HEK293 (cell line): ENCODE measurements around the gene UGGT2.

Experiments used
- CTCF ChIA-PET: fragments of 350-600 bp; formaldehyde crosslinking; extraction: SDS; loops from one replicate; lab custom pipeline; 2021; ENCODE audit warnings: antibody characterized with exemption; lab: Yijun Ruan, JAX
- POLR2A ChIA-PET: fragments of 300-600 bp; formaldehyde crosslinking; extraction: SDS; loops from one replicate; lab custom pipeline; 2020; ENCODE audit warnings: antibody characterized with exemption, inconsistent platforms; lab: Yijun Ruan, JAX
- H3K27ac ChIP-seq: fragments of 200-500 bp; sonication (Bioruptor generic); 2 replicates; pipeline ENCODE4 v1.5.1; 2014; ENCODE audit warnings: low read depth, low read length, control low read depth, inconsistent platforms; ENCODE audit errors: extremely low read depth
- H3K36me3 ChIP-seq, 2 experiments: fragments of 200-500 bp in 1 of 2; sonication (Bioruptor generic) in 1 of 2; 1 replicate in 1 of 2; 2 replicates in 1 of 2; pipeline ENCODE4 v1.5.1; 2014 to 2017; ENCODE audit warnings: inconsistent platforms in 2 of 2, low read length in 2 of 2; ENCODE audit not compliant: control insufficient read depth in 2 of 2, insufficient read depth in 1 of 2
- H3K4me1 ChIP-seq: fragments of 200-500 bp; sonication (Bioruptor generic); 2 replicates; pipeline ENCODE4 v1.5.1; 2014; ENCODE audit warnings: mild to moderate bottlenecking, low read length, inconsistent platforms; ENCODE audit not compliant: control insufficient read depth, insufficient read depth
- H3K4me3 ChIP-seq: 2 replicates; pipeline ENCODE4 v1.5.1; 2011; ENCODE audit warnings: low read depth, mild to moderate bottlenecking, control low read depth, low read length, moderate library complexity
- H3K9me3 ChIP-seq: fragments of 200-500 bp; sonication (Bioruptor generic); 2 replicates; pipeline ENCODE4 v1.5.1; 2014; ENCODE audit warnings: low read depth, low read length, inconsistent platforms; ENCODE audit not compliant: control insufficient read depth, insufficient read depth
- PBX3 ChIP-seq: sonication (generic); formaldehyde crosslinking; IDR thresholded peaks from 2 replicates; pipeline ENCODE4 v1.8.1; 2022; ENCODE audit warnings: mild to moderate bottlenecking, moderate library complexity, missing genetic modification reagents
- PRDM4 ChIP-seq: fragments of 450-650 bp; formaldehyde crosslinking; IDR thresholded peaks from 2 replicates; pipeline ENCODE4 v1.5.1; 2017; ENCODE audit warnings: missing biosample characterization, missing genetic modification characterization
- SALL2 ChIP-seq: fragments of 450-650 bp; formaldehyde crosslinking; IDR thresholded peaks from 2 replicates; pipeline ENCODE4 v1.5.0; 2017; ENCODE audit warnings: missing biosample characterization, mild to moderate bottlenecking, missing genetic modification characterization, borderline replicate concordance
- ZNF121 ChIP-seq: fragments of 450-650 bp; formaldehyde crosslinking; IDR thresholded peaks from 2 replicates; pipeline ENCODE4 v1.5.1; 2016; ENCODE audit warnings: missing biosample characterization, missing genetic modification characterization
- ZNF239 ChIP-seq: fragments of 450-650 bp; formaldehyde crosslinking; IDR thresholded peaks from 2 replicates; pipeline ENCODE4 v1.5.1; 2016; ENCODE audit warnings: missing biosample characterization, missing genetic modification characterization
- ZNF26 ChIP-seq: fragments of 450-650 bp; formaldehyde crosslinking; IDR thresholded peaks from 2 replicates; pipeline ENCODE4 v1.5.1; 2016; ENCODE audit warnings: missing biosample characterization, missing genetic modification characterization
- ZNF292 ChIP-seq: fragments of 450-650 bp; formaldehyde crosslinking; IDR thresholded peaks from 2 replicates; pipeline ENCODE4 v1.5.1; 2016; ENCODE audit warnings: low read depth, missing biosample characterization, missing genetic modification characterization, borderline replicate concordance
- ZNF354C ChIP-seq: fragments of 450-650 bp; formaldehyde crosslinking; IDR thresholded peaks from 2 replicates; pipeline ENCODE4 v1.5.1; 2016; ENCODE audit warnings: missing biosample characterization, missing genetic modification characterization, low read depth, borderline replicate concordance
- ZNF37A ChIP-seq: fragments of 450-650 bp; IDR thresholded peaks from 2 replicates; pipeline ENCODE4 v1.5.1; 2018; ENCODE audit warnings: missing biosample characterization, missing genetic modification characterization
- ZNF580 ChIP-seq: fragments of 450-650 bp; formaldehyde crosslinking; IDR thresholded peaks from 2 replicates; pipeline ENCODE4 v1.5.1; 2016; ENCODE audit warnings: missing biosample characterization, missing genetic modification characterization
- ZNF621 ChIP-seq: fragments of 450-650 bp; formaldehyde crosslinking; IDR thresholded peaks from 2 replicates; pipeline ENCODE4 v1.5.1; 2017; ENCODE audit warnings: missing biosample characterization, missing genetic modification characterization
- ZNF629 ChIP-seq: fragments of 450-650 bp; formaldehyde crosslinking; IDR thresholded peaks from 2 replicates; pipeline ENCODE4 v1.5.1; 2017; ENCODE audit warnings: missing biosample characterization, missing genetic modification characterization
- ZNF654 ChIP-seq: fragments of 450-650 bp; formaldehyde crosslinking; IDR thresholded peaks from 2 replicates; pipeline ENCODE4 v1.5.1; 2016; ENCODE audit warnings: low read depth, missing biosample characterization, missing genetic modification characterization
- ZNF670 ChIP-seq: fragments of 450-650 bp; formaldehyde crosslinking; IDR thresholded peaks from 2 replicates; pipeline ENCODE4 v1.5.1; 2016; ENCODE audit warnings: missing biosample characterization, missing genetic modification characterization, low read depth

The UGGT2 gene

GRCh38 chr13:96020155-96020575 is 33.0 kb downstream of the UGGT2 start (continued):
- TF ChIP-seq PRDM4 (tag by site-specific recombination) (peak; percentile 63), ZNF629 (tag by site-specific recombination) (0 out of 2 replicates have a peak, but pooled peaks have one; percentile 15), ZNF670 (tag by site-specific recombination) (no peak), ZNF654 (tag by site-specific recombination) (peak; percentile 67)

- CTCF ChIA-PET: interaction anchor here (0.7 to 3.5 kb wide), 3 partner anchors 24 to 800 kb away, joined by 3 to 40 read pairs (median 3); no protein-coding TSS in a partner anchor
- peaks cover 0 to 5% of the 10 kb centered on the region in 2 experiments; a peak in 1 of 3 replicates for H3K36me3 ChIP-seq
- TF ChIP-seq SALL2 (tag by site-specific recombination): no peak
- no peak for TF ChIP-seq PBX3
- peak; percentile 59 for TF ChIP-seq ZNF121 (tag by site-specific recombination)
- TF ChIP-seq ZNF292 (tag by site-specific recombination): no peak
- TF ChIP-seq ZNF37A (tag by site-specific recombination): no peak
- TF ChIP-seq, all 188 proteins: peak for 1
- Histone ChIP-seq H3K9me3 (no peaks in the 10 kb centered on the region), H3K27ac (no peak overlapping the region), H3K4me3 (no peak overlapping the region), H3K4me1 (peaks cover 4% of the 10 kb centered on the region; the same call in 1 of the 2 replicates)
- POLR2A ChIA-PET: no interaction called here
Measured at GRCh38 chr13:96018135-96018534, 35.1 kb downstream of the UGGT2 start.

- no peaks in the 10 kb centered on the region for H3K4me1 ChIP-seq
- no peaks in the 10 kb centered on the region for H3K36me3 ChIP-seq
- H3K27ac ChIP-seq: no peak overlapping the region
- TF ChIP-seq ZNF629 (tag by site-specific recombination): no peak
- TF ChIP-seq ZNF26: no peak
- TF ChIP-seq ZNF621: no peak
- no peak for TF ChIP-seq ZNF354C (tag by site-specific recombination)
- no peak for TF ChIP-seq ZNF580 (tag by site-specific recombination)
- no peak for TF ChIP-seq ZNF670 (tag by site-specific recombination)
- TF ChIP-seq ZNF239: no peak
- no peak overlapping the region for H3K4me3 ChIP-seq
- no peaks in the 10 kb centered on the region for H3K9me3 ChIP-seq
- POLR2A ChIA-PET: no interaction called here
- CTCF ChIA-PET: interaction anchor here (0.7 kb wide), 2 partner anchors 426 to 522 kb away, joined by 3 to 4 read pairs; no protein-coding TSS in a partner anchor
Measured at GRCh38 chr13:96011291-96011872, 41.8 kb downstream of the UGGT2 start.
